Heart right ventricle (tissue), 16 donors: ENCODE data around the gene COG5. TPM values are rescaled to one million over a fixed set of nuclear protein-coding genes. Genes with fewer than 3 reads are reported as not detected.

Source experiments
- ATAC-seq, 8 donors: fragments of 200-7000 bp; cut with Tn5 transposase; one replicate each; pipeline ENCODE4 v1.9.1; 2020; ENCODE audit warnings: mild to moderate bottlenecking in 8 of 8, moderate library complexity in 8 of 8, moderate number of reproducible peaks in 1 of 8
- DNase-seq, 2 donors: peaks; one replicate each; pipeline ENCODE4 v3.0.0-alpha.2; 2020
- H3K27ac ChIP-seq, 10 donors: fragments of 200-600 bp; sonication (generic) in 2 of 10; one replicate each; pipeline versions ENCODE4 v1.5.0 to v1.8.0; 2020 to 2022; ENCODE audit warnings: mild to moderate bottlenecking in 3 of 10
- H3K27me3 ChIP-seq, 7 donors: fragments of 200-600 bp; one replicate each; pipeline ENCODE4 v1.8.0; 2021 to 2022; ENCODE audit warnings: mild to moderate bottlenecking in 2 of 7
- H3K36me3 ChIP-seq, 9 donors: fragments of 200-600 bp; sonication (generic) in 1 of 9; one replicate each; pipeline versions ENCODE4 v1.5.0 to v1.8.0; 2020 to 2022; ENCODE audit warnings: mild to moderate bottlenecking in 2 of 9
- H3K4me1 ChIP-seq, 9 donors: fragments of 200-600 bp; sonication (generic) in 1 of 9; one replicate each; pipeline versions ENCODE4 v1.5.0 to v1.8.0; 2020 to 2022; ENCODE audit warnings: mild to moderate bottlenecking in 4 of 9
- H3K4me3 ChIP-seq, 10 donors: fragments of 200-600 bp; sonication (generic) in 2 of 10; one replicate each; pipeline versions ENCODE4 v1.5.0 to v1.8.0; 2020 to 2022; ENCODE audit warnings: mild to moderate bottlenecking in 7 of 10, moderate library complexity in 2 of 10
- H3K9me3 ChIP-seq, 11 donors: fragments of 200-600 bp in 10 of 11; sonication (generic) in 2 of 11; one replicate each; pipeline versions ENCODE4 v1.5.0 to v1.8.0; 2013 to 2022; ENCODE audit warnings: mild to moderate bottlenecking in 2 of 11, control low read depth in 1 of 11, moderate library complexity in 1 of 11
- CTCF ChIP-seq, 9 donors: fragments of 200-600 bp; sonication (generic) in 2 of 9; IDR thresholded peaks; one replicate each; pipeline versions ENCODE4 v1.5.0 to v1.8.0; 2021 to 2022; ENCODE audit warnings: antibody characterized with exemption in 9 of 9, mild to moderate bottlenecking in 5 of 9, moderate library complexity in 1 of 9
- WGBS, 2 donors: extraction: QIAGEN DNeasy Blood & Tissue Kit; methylation state at CpG; one replicate each; pipeline ENCODE4 v1.1.7; 2013; ENCODE audit warnings: inconsistent platforms in 1 of 2; 5-methylcytosine and 5-hydroxymethylcytosine counted together
- intact Hi-C, 10 donors: fragments of 100-400 bp; cut with DNase I; formaldehyde crosslinking; loops; one replicate each; pipeline versions ENCODE4 v1.11.1 to v1.14.2; 2022
- polyA plus RNA-seq, 2 donors: library from polyadenylated mRNA; stranded (reverse); fragments of 200-250 nt; gene quantifications; one replicate each; pipeline ENCODE4 v1.2.3, GENCODE V29; 2013
- total RNA-seq, 10 donors: library from RNA; stranded (reverse); fragmentation: NEBNext Ultra II Directional in 3 of 10; extraction: Animal tissue kit (Norgen Biotek cat#: 25700) in 3 of 10; gene quantifications; one replicate each; pipeline versions ENCODE4 v1.2.1 to v1.2.4, GENCODE V29; 2021 to 2023
- donor health status: Arrhythmogenic right ventricular cardiomyopathy.
- donor health status: ischemic (EF 13 %, LVEDD 7.1; RV severe dilation, severe dysfunction).
- donor health status: healthy with polysubstance abuse.
- donor health status: DM: no; HTN: yes; CAD: no.
- donor health status: DM: no; HTN: no; CAD: no.
- donor health status: ischemic (EF 25% LVEDD 6.9; RV normal size, moderate dysfunction).
- donor health status: ischemic (EF 25% LVEDD 5.7; RV mildly dilated, moderate dysfunction).
- donor health status: healthy.
- donor health status: DM: yes; HTN: yes; CAD: no.
- donor health status: Ischemic cardiomyopathy.
- donor health status: ischemic (EF 35%, LVEDD 5.7; RV mildly dilated, moderate dysfunction).
- donor health status: nonischemic (EF 11% LVEDD 7.7; RV severe dilation, severe dysfunction).
- donor health status: DM: yes; HTN: yes; CAD: no.
- donor health status: PGD.
- donor health status: ischemic (EF 29% LVEDD 5.4; RV normal size, mild dysfunction).
- donor health status: nonischemic (EF 23%, LVEDD 6.1; RV moderate dilation, normal function).

The COG5 gene
- total and polyA plus RNA-seq, 12 donors = 8.4 to 65.8 (median 52.2) TPM

- WGBS, 2 donors = 73 to 81% methylated on average over 2 of the region's 2 CpGs
- Histone ChIP-seq H3K36me3 (peaks cover 0 to 12% (median 0%) of the 10 kb centered on the region in 9 donors), H3K27me3 (no peaks in the 10 kb centered on the region), H3K9me3 (no peaks in the 10 kb centered on the region), H3K4me3 (no peak overlapping the region), H3K27ac (peak overlapping the region in 1 of 10 donors; percentile 1), H3K4me1 (peaks cover 7 to 80% (median 66%) of the 10 kb centered on the region in 9 donors)
- TF ChIP-seq CTCF (IDR thresholded peaks at IDR 0.05) = no peak
- ATAC-seq (no peak), DNase-seq (no peak)
- intact Hi-C loops = no loop called here
These were observed 390.5 kb downstream of the COG5 start for GRCh38 chr7:107173191-107173590.

GRCh38 chr7:107172276-107173032 lies 391.3 kb downstream of the COG5 start:
- WGBS, 2 donors = 68 to 82% methylated on average over 4 of the region's 4 CpGs
- H3K4me3 ChIP-seq = no peak overlapping the region
- H3K27me3 ChIP-seq = no peaks in the 10 kb centered on the region
- H3K27ac ChIP-seq = no peak overlapping the region
- H3K9me3 ChIP-seq = no peaks in the 10 kb centered on the region
- intact Hi-C loops = no loop called here
- DNase-seq (no peak), ATAC-seq (no peak)
- peaks cover 7 to 73% (median 63%) of the 10 kb centered on the region in 9 donors for H3K4me1 ChIP-seq
- no peak for TF ChIP-seq CTCF (IDR thresholded peaks at IDR 0.05)
- peaks cover 0 to 5% (median 0%) of the 10 kb centered on the region in 9 donors for H3K36me3 ChIP-seq

- Histone ChIP-seq H3K4me3 (no peak overlapping the region), H3K27ac (peak overlapping the region in 1 of 10 donors; percentile 32), H3K27me3 (no peaks in the 10 kb centered on the region), H3K36me3 (peaks cover 0 to 5% (median 0%) of the 10 kb centered on the region in 9 donors), H3K9me3 (no peaks in the 10 kb centered on the region), H3K4me1 (peaks cover 7 to 72% (median 62%) of the 10 kb centered on the region in 9 donors)
- DNase-seq (no peak), ATAC-seq (no peak)
- intact Hi-C loops = no loop called here
- no peak for TF ChIP-seq CTCF (IDR thresholded peaks at IDR 0.05)
- WGBS, 2 donors = 86 to 91% methylated on average over 12 of the region's 12 CpGs
These were observed 392.2 kb downstream of the COG5 start for GRCh38 chr7:107171496-107171895.

- TF ChIP-seq CTCF (IDR thresholded peaks at IDR 0.05) = no peak
- H3K27me3 ChIP-seq = no peaks in the 10 kb centered on the region
- peaks cover 0 to 5% (median 0%) of the 10 kb centered on the region in 9 donors for H3K36me3 ChIP-seq
- WGBS, 2 donors = 8 to 10% methylated on average over 13 of the region's 13 CpGs
- ATAC-seq = no peak
- intact Hi-C loops = no loop called here
- peak overlapping the region; percentile 57 to 91 (median 78) for H3K4me3 ChIP-seq
- H3K4me1 ChIP-seq = peaks cover 7 to 66% (median 52%) of the 10 kb centered on the region in 9 donors
- no peak for DNase-seq
- H3K9me3 ChIP-seq = no peaks in the 10 kb centered on the region
- H3K27ac ChIP-seq = peak overlapping the region; percentile 57 to 99 (median 93)
These were observed 393.4 kb downstream of the COG5 start for GRCh38 chr7:107170051-107170915.
